T-cell (primary cell): Measurements from ENCODE around the gene CCDC88B. TPM values are rescaled to one million over a fixed set of nuclear protein-coding genes. Genes with fewer than 3 reads are reported as not detected.

Experiments
- ATAC-seq, 4 experiments: fragments of 200-7000 bp in 3 of 4; fragments of 150-1000 bp in 1 of 4; cut with Tn5 transposase; replicated peaks in 1 of 4; 1 replicate in 3 of 4; 2 replicates in 1 of 4; pipeline ENCODE4 v1.10.0; 2021; ENCODE audit warnings: moderate library complexity in 3 of 4, mild to moderate bottlenecking in 2 of 4, moderate number of reproducible peaks in 1 of 4
- CTCF ChIA-PET, 2 donors: fragments of 300-600 bp; sonication (Branson Sonifier 250); formaldehyde crosslinking; loops; one replicate each; lab custom pipeline; 2022; ENCODE audit warnings: antibody characterized with exemption in 2 of 2; lab: Charles Lee
- POLR2A ChIA-PET, 2 donors: fragments of 300-600 bp; sonication (Branson Sonifier 250); formaldehyde crosslinking; loops; one replicate each; lab custom pipeline; 2022; ENCODE audit warnings: antibody characterized with exemption in 2 of 2; lab: Charles Lee
- DNase-seq, 35 experiments: peaks; one replicate each; pipeline versions ENCODE4 v3.0.0 to v3.0.0-alpha.2; 2013 to 2023
- H3K27ac ChIP-seq: one replicate; pipeline ENCODE4 v1.5.1; 2013; ENCODE audit warnings: low read length
- H3K27me3 ChIP-seq, 2 experiments: replicated peaks in 1 of 2; 1 replicate in 1 of 2; 2 replicates in 1 of 2; pipeline versions ENCODE4 v1.6.1 to v1.7.0; 2013; ENCODE audit warnings: low read length in 1 of 2, mixed read lengths in 1 of 2; ENCODE audit not compliant: control insufficient read depth in 2 of 2, insufficient read depth in 2 of 2; ENCODE audit errors: extremely low read depth in 1 of 2
- H3K36me3 ChIP-seq, 2 donors: 1 replicate in 1 of 2; 2 replicates in 1 of 2; pipeline versions ENCODE4 v1.6.1 to v1.7.0; 2013; ENCODE audit warnings: low read length in 1 of 2; ENCODE audit not compliant: control insufficient read depth in 2 of 2, insufficient read depth in 1 of 2; ENCODE audit errors: extremely low read depth in 1 of 2
- H3K4me1 ChIP-seq, 2 experiments: 1 replicate in 1 of 2; 2 replicates in 1 of 2; pipeline versions ENCODE4 v1.6.1 to v1.7.0; 2013; ENCODE audit warnings: low read length in 2 of 2, mixed read lengths in 1 of 2; ENCODE audit not compliant: insufficient read depth in 2 of 2, control insufficient read depth in 1 of 2; ENCODE audit errors: extremely low read depth in 1 of 2
- H3K4me3 ChIP-seq, 2 donors: 1 replicate in 1 of 2; 2 replicates in 1 of 2; pipeline versions ENCODE4 v1.5.1 to v1.7.0; 2013; ENCODE audit warnings: mild to moderate bottlenecking in 2 of 2, low read length in 1 of 2, moderate library complexity in 1 of 2; ENCODE audit not compliant: control insufficient read depth in 1 of 2; ENCODE audit errors: extremely low read depth in 1 of 2
- H3K9me3 ChIP-seq: 2 replicates; pipeline ENCODE4 v1.7.0; 2013
- H3K27ac Mint-ChIP-seq, 2 donors: one replicate each; pipeline ENCODE4 v1.8.0; 2020 to 2021; ENCODE audit warnings: mild to moderate bottlenecking in 2 of 2, mixed read lengths in 2 of 2
- H3K27me3 Mint-ChIP-seq, 2 donors: one replicate each; pipeline ENCODE4 v1.8.0; 2021 to 2022; ENCODE audit warnings: mixed read lengths in 2 of 2
- H3K36me3 Mint-ChIP-seq: one replicate; pipeline ENCODE4 v1.8.0; 2021; ENCODE audit warnings: mixed read lengths
- H3K4me1 Mint-ChIP-seq, 3 donors: one replicate each; pipeline ENCODE4 v1.8.0; 2020 to 2022; ENCODE audit warnings: mixed read lengths in 3 of 3, mild to moderate bottlenecking in 1 of 3
- H3K4me3 Mint-ChIP-seq, 3 donors: one replicate each; pipeline ENCODE4 v1.8.0; 2020 to 2022; ENCODE audit warnings: mild to moderate bottlenecking in 3 of 3, mixed read lengths in 3 of 3, moderate library complexity in 3 of 3
- H3K9me3 Mint-ChIP-seq, 3 donors: one replicate each; pipeline ENCODE4 v1.8.0; 2020 to 2022; ENCODE audit warnings: mixed read lengths in 3 of 3
- WGBS: methylation state at CpG from one replicate; pipeline ENCODE4 v1.1.5; 2013; ENCODE audit warnings: missing lambda C conversion rate; ENCODE audit not compliant: insufficient coverage; 5-methylcytosine and 5-hydroxymethylcytosine counted together
- total RNA-seq, 35 experiments: library from RNA in 6 of 35; stranded (reverse) in 6 of 35; fragments of 120-200 nt in 1 of 35; gene quantifications; one replicate each; pipeline versions ENCODE4 v1.2.1 to v1.2.4 and lab custom pipeline; 2013 to 2026

Gene CCDC88B
- total RNA-seq, 5 donors from 2014 or later (not counting 1 experiment from before 2014, with no cell fraction given), result 132 to 144 (median 133) TPM

DNA sequence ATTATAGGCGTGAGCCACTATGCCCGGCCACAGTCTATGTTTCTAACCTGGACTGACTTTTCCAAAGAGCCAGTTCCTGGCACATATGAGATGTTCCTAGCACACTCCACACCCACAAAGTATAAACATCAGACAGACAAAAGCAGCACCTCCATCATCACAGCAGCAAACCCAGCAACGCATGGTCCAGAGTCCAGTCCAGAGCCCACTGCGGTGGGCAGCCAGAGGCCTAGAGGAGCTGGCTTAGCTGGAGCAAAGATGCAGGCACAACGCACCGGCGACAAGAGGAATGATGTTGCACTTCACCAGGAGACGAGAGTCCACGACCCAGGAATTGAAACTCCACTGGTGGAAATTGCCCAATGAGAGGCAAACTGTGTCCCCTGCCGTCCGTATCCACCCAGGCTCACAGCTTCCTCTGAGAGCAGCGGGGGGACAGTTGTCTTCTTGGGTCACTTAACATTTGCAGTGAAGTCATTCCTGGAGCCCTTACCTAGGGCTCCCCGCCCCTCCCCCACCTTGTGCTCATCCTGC lies 55.6 kb downstream of the CCDC88B start:
- Histone ChIP-seq H3K9me3 (no peaks in the 10 kb centered on the region), H3K4me3 (no peak overlapping the region), H3K27ac (no peak overlapping the region), H3K27me3 (peaks cover 0 to 22% of the 10 kb centered on the region in 2 experiments), H3K36me3 (no peaks in the 10 kb centered on the region), H3K4me1 (peaks cover 3 to 13% of the 10 kb centered on the region in 2 experiments)
- CTCF ChIA-PET, result no interaction called here
- peaks cover 0 to 21% of the 10 kb centered on the region in 2 donors for H3K27me3 Mint-ChIP-seq
- WGBS, result 82% methylated on average over 10 of the region's 13 CpGs
- H3K4me3 Mint-ChIP-seq, result no peak overlapping the region
- POLR2A ChIA-PET, result no interaction called here
- H3K36me3 Mint-ChIP-seq, result no peaks in the 10 kb centered on the region
- ATAC-seq (no peak), DNase-seq (no peak)
- peaks cover 13 to 17% (median 14%) of the 10 kb centered on the region in 3 donors for H3K4me1 Mint-ChIP-seq
- no peaks in the 10 kb centered on the region for H3K9me3 Mint-ChIP-seq
- H3K27ac Mint-ChIP-seq, result no peak overlapping the region

DNA sequence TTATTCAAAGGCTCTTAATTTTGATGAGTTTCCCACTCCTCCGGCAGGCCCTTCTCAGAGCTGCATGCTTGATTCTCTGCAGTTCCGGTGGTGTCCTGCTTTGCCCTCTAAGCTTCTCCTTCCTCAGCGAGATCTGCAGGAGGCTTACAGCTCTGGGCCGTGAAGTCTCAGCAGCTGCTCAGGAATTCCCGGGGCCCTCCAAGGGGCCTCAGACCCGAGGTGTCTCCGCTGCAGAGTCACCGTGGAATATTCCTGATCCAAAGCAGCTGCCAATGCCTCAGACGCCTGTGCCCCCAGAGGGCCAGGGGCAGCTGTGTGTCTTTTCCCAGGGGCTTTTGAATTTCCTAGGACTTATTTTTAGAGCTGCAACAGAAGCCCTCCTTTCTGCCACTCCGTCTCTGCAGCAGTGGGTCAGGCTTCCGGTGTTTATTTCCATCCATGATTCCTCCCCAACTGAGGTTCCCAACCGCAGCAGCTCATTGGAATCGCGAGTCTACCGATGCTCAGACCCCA lies 56.1 kb downstream of the CCDC88B start:
- ChIA-PET CTCF (no interaction called here), POLR2A (no interaction called here)
- Mint-ChIP-seq H3K27me3 (peaks cover 0 to 21% of the 10 kb centered on the region in 2 donors), H3K27ac (no peak overlapping the region), H3K4me1 (peaks cover 9 to 12% (median 10%) of the 10 kb centered on the region in 3 donors), H3K36me3 (no peaks in the 10 kb centered on the region), H3K4me3 (no peak overlapping the region), H3K9me3 (no peaks in the 10 kb centered on the region)
- Histone ChIP-seq H3K9me3 (no peaks in the 10 kb centered on the region), H3K4me3 (no peak overlapping the region), H3K27me3 (peaks cover 0 to 24% of the 10 kb centered on the region in 2 experiments), H3K4me1 (peaks cover 3 to 8% of the 10 kb centered on the region in 2 experiments), H3K36me3 (no peaks in the 10 kb centered on the region), H3K27ac (no peak overlapping the region)
- ATAC-seq (no peak), DNase-seq (no peak)
- WGBS, result 31% methylated on average over 9 of the region's 15 CpGs

DNA sequence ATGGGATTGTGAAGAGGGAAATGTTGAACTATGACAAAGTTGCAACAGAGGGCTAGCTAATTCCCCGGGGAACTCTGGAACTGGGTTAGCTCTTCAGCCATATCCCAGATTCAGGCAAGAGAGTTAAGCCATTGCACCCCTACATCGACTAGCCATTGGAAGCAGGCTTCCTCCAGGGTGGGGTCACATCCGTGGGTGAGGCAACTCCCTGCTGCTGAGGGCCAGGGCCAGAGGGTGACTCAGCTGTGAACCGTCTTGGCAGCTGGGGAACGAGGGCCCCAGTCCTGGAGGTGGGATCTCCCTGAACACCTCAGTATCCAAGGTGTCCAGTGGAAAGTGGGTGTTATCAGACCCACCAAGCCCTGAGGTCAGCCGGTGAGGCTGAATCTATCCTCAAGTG lies 60.1 kb downstream of the CCDC88B start:
- H3K27me3 Mint-ChIP-seq, result peaks cover 0 to 26% of the 10 kb centered on the region in 2 donors
- H3K9me3 ChIP-seq, result no peaks in the 10 kb centered on the region
- no peak for ATAC-seq
- CTCF ChIA-PET, result no interaction called here
- H3K27ac ChIP-seq, result no peak overlapping the region
- WGBS, result 72% methylated on average over 6 of the region's 6 CpGs
- peaks cover 0 to 30% of the 10 kb centered on the region in 2 experiments for H3K27me3 ChIP-seq
- H3K36me3 ChIP-seq, result no peaks in the 10 kb centered on the region
- peaks cover 0 to 8% (median 0%) of the 10 kb centered on the region in 3 donors for H3K4me1 Mint-ChIP-seq
- DNase-seq, result no peak
- H3K27ac Mint-ChIP-seq, result no peak overlapping the region
- no peak overlapping the region for H3K4me3 Mint-ChIP-seq
- H3K9me3 Mint-ChIP-seq, result peaks cover 0 to 4% (median 4%) of the 10 kb centered on the region in 3 donors
- no peaks in the 10 kb centered on the region for H3K36me3 Mint-ChIP-seq
- POLR2A ChIA-PET, result no interaction called here
- no peak overlapping the region for H3K4me3 ChIP-seq
- no peaks in the 10 kb centered on the region for H3K4me1 ChIP-seq

DNA sequence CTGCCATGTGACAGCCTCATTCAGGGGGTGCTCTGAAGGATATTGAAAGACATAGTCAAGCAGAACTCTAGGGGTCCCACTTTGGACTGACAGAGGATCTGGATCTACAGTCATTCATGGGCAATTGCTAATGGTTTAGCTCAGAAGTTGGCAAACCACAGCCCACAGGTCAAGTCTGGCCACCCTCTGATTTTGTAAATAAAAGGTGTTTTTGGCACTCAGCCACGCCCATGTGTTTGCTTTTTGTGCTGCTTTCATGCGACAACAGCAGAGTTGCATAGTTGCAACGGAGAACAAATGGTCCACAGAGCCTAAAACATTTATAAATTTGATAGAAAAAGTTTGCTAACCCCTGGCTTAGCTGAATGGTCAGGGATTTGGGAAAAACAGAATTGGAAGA lies 60.7 kb downstream of the CCDC88B start:
- DNase-seq (no peak), ATAC-seq (no peak)
- Histone ChIP-seq H3K36me3 (no peaks in the 10 kb centered on the region), H3K4me1 (no peaks in the 10 kb centered on the region), H3K27ac (no peak overlapping the region), H3K4me3 (no peak overlapping the region), H3K27me3 (peaks cover 0 to 30% of the 10 kb centered on the region in 2 experiments), H3K9me3 (no peaks in the 10 kb centered on the region)
- POLR2A ChIA-PET, result no interaction called here
- no peaks in the 10 kb centered on the region for H3K36me3 Mint-ChIP-seq
- H3K27ac Mint-ChIP-seq, result no peak overlapping the region
- H3K4me1 Mint-ChIP-seq, result peaks cover 0 to 8% (median 0%) of the 10 kb centered on the region in 3 donors
- no peak overlapping the region for H3K4me3 Mint-ChIP-seq
- peaks cover 0 to 24% of the 10 kb centered on the region in 2 donors for H3K27me3 Mint-ChIP-seq
- peaks cover 0 to 4% (median 4%) of the 10 kb centered on the region in 3 donors for H3K9me3 Mint-ChIP-seq
- CTCF ChIA-PET, result no interaction called here
- no CpG with 5 or more reads among the region's 3 CpGs for WGBS

DNA sequence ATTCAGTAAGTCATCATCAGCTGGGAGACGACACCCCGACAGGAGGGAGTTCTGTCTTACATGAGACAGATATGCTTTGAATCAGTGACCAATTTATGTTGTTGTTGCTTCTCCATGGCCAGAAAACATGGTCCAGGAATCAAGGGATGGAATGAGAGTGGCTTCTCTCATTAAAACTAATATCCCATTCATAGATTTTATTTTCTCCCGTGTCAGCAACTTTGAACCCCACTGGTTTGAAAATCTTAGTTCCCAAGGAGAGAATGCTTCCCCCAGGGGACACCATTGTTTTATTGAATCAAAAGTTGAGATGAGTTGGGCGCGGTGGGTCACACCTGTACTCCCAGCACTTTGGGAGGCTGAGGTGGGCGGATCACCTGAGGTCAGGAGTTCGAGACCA lies 61.8 kb downstream of the CCDC88B start:
- no peak overlapping the region for H3K4me3 ChIP-seq
- ChIA-PET CTCF (no interaction called here), POLR2A (no interaction called here)
- ATAC-seq (no peak), DNase-seq (no peak)
- no peaks in the 10 kb centered on the region for H3K9me3 ChIP-seq
- Mint-ChIP-seq H3K27me3 (peaks cover 0 to 15% of the 10 kb centered on the region in 2 donors), H3K4me3 (no peak overlapping the region), H3K36me3 (no peaks in the 10 kb centered on the region), H3K4me1 (peaks cover 0 to 6% (median 0%) of the 10 kb centered on the region in 3 donors), H3K27ac (no peak overlapping the region), H3K9me3 (peaks cover 0 to 4% (median 4%) of the 10 kb centered on the region in 3 donors)
- H3K36me3 ChIP-seq, result no peaks in the 10 kb centered on the region
- H3K27ac ChIP-seq, result no peak overlapping the region
- H3K27me3 ChIP-seq, result peaks cover 0 to 19% of the 10 kb centered on the region in 2 experiments
- WGBS, result no CpG with 5 or more reads among the region's 7 CpGs
- H3K4me1 ChIP-seq, result no peaks in the 10 kb centered on the region

DNA sequence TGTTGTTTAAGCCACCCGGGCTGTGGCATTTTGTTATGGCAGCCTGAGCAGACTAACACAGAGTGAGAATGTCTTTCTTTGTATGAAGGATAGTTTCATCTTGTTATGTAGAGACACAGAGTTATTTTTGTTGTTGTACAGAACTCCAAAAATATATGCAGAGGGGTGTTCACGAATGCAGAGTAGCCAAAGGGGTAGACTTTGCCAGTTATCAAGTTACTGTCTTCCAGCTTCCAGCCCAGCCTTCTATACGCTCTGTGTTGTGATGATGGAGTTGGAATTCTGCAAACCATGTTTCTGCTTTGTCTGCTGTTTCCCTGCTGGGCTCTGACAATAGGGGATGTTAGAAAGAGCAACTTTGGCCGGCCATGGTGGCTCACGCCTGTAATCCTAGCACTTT lies 63.1 kb downstream of the CCDC88B start:
- no peaks in the 10 kb centered on the region for H3K36me3 ChIP-seq
- no peak overlapping the region for H3K4me3 ChIP-seq
- DNase-seq (no peak), ATAC-seq (no peak)
- 66% methylated on average over 2 of the region's 5 CpGs for WGBS
- no peak overlapping the region for H3K4me3 Mint-ChIP-seq
- H3K4me1 ChIP-seq, result no peaks in the 10 kb centered on the region
- H3K9me3 ChIP-seq, result no peaks in the 10 kb centered on the region
- ChIA-PET POLR2A (interaction anchor here in 1 of 2 donors (0.7 kb wide), 1 partner anchor 79 kb away, joined by 3 read pairs; no protein-coding TSS in a partner anchor), CTCF (no interaction called here)
- H3K27me3 ChIP-seq, result peaks cover 0 to 17% of the 10 kb centered on the region in 2 experiments
- H3K27ac ChIP-seq, result no peak overlapping the region
- peaks cover 0 to 4% (median 4%) of the 10 kb centered on the region in 3 donors for H3K9me3 Mint-ChIP-seq
- H3K4me1 Mint-ChIP-seq, result peaks cover 0 to 6% (median 0%) of the 10 kb centered on the region in 3 donors
- H3K27me3 Mint-ChIP-seq, result peaks cover 0 to 9% of the 10 kb centered on the region in 2 donors
- peak overlapping the region in 1 of 2 donors; percentile 49 for H3K27ac Mint-ChIP-seq
- H3K36me3 Mint-ChIP-seq, result no peaks in the 10 kb centered on the region
